ENCODE measurements around the gene CILP. TPM values are rescaled to one million over a fixed set of nuclear protein-coding genes. Genes with fewer than 3 reads are reported as not detected.

CILP gene, protein sequence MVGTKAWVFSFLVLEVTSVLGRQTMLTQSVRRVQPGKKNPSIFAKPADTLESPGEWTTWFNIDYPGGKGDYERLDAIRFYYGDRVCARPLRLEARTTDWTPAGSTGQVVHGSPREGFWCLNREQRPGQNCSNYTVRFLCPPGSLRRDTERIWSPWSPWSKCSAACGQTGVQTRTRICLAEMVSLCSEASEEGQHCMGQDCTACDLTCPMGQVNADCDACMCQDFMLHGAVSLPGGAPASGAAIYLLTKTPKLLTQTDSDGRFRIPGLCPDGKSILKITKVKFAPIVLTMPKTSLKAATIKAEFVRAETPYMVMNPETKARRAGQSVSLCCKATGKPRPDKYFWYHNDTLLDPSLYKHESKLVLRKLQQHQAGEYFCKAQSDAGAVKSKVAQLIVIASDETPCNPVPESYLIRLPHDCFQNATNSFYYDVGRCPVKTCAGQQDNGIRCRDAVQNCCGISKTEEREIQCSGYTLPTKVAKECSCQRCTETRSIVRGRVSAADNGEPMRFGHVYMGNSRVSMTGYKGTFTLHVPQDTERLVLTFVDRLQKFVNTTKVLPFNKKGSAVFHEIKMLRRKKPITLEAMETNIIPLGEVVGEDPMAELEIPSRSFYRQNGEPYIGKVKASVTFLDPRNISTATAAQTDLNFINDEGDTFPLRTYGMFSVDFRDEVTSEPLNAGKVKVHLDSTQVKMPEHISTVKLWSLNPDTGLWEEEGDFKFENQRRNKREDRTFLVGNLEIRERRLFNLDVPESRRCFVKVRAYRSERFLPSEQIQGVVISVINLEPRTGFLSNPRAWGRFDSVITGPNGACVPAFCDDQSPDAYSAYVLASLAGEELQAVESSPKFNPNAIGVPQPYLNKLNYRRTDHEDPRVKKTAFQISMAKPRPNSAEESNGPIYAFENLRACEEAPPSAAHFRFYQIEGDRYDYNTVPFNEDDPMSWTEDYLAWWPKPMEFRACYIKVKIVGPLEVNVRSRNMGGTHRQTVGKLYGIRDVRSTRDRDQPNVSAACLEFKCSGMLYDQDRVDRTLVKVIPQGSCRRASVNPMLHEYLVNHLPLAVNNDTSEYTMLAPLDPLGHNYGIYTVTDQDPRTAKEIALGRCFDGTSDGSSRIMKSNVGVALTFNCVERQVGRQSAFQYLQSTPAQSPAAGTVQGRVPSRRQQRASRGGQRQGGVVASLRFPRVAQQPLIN
- 10 to 100 TPM in 1 of 8 experiments, 1 to 10 TPM in 1, under 1 TPM in 6; 0.16 to 15.0 (median 0.39) TPM for total RNA-seq

DNA sequence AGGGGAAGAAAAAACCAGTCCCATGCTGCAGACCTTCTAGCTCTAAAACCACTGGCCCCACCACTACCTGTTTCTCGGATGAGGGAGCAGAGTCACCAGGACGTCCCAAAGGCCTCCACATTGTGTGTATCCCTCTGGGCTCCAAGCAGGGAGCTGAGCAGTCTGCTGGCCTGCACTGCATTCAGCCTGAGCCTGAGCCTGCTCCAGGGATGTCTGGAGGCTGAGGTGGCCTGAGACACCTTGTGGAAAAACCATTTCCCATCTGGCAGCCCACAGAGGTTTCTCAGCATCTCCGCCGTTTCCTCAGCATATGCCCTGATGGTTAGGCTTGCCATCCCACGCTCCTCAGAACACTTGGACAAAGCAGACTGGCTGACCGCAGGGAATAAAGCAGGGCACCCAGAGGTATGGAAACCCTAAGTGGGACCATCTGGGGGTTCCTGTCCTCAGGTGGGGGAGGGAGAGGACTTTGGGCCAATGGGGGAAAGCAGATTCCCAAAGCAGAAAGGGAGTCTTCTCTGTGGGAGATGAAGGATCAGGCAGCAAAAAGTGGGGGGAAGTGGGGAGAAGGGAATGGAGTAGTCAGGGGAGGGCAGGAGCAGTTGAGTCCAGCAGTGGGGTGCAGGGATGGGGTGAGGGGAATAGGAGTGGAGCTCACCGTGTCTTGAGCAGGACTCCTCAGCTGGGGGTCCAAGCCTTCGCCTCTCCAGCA lies at the start of gene CILP:
Gene CILP (minus strand): TSS at position 704 of the 712 bp plus-strand sequence. CDS start 1,718 bp downstream, outside the sequence.
- no peak for ATAC-seq (replicated peaks in 6 of 8)
- no peak within 1 kb of the TSS for H3K27ac ChIP-seq
- in situ Hi-C loops (cut with MboI; ENCODE audit: low pct_unique_long_range_greater_than_20kb in 2 of 9, low sequenced_read_pairs in 9 of 9, unreplicated experiment in 9 of 9), result no loop called here
- H3K4me3 ChIP-seq, result no peak within 1 kb of the TSS
- H3K4me1 ChIP-seq (replicated peaks in 1 of 2), result peaks cover 15 to 17% of the 10 kb centered on the region in 2 donors
- 49 to 100% (median 100%) methylated on average over 1 to 5 of the region's 8 CpGs; no CpG with 5 or more reads in 5 of the 10 experiments for WGBS, 10 experiments

DNA sequence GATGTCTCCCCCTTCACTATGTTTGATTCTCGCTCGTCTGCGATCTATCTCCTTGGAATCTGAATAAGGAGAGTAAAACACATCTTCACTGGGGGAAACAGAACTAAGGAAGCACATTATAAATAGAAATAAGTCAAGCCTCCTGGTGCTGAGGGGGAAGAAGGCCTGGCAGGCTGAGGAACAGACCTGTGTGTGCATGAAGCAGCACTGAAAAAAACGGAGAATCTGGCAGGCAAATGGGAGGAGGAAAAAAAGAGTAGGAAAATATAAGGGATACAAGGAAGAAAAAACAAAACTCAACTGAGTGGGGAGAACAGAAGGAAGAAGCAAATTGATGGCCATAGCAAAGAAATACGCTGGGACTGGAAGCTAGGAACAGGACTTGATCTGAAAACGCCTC lies 49.7 kb upstream of the CILP start:
- in situ Hi-C loops (cut with MboI; ENCODE audit: low pct_unique_long_range_greater_than_20kb in 2 of 9, low sequenced_read_pairs in 9 of 9, unreplicated experiment in 9 of 9), result loop anchor here in 1 of 9 experiments (10.0 kb wide), 1 partner anchor 66 kb away; no protein-coding TSS in a partner anchor
- WGBS, 10 experiments, result 70 to 100% (median 90%) methylated on average over 2 to 6 of the region's 6 CpGs; no CpG with 5 or more reads in 1 of the 10 experiments
- H3K4me1 ChIP-seq (replicated peaks in 1 of 2), result peaks cover 0 to 5% of the 10 kb centered on the region in 2 donors
- H3K4me3 ChIP-seq, result no peak overlapping the region
- ATAC-seq (replicated peaks in 6 of 8), result no peak
- no peak overlapping the region for H3K27ac ChIP-seq

DNA sequence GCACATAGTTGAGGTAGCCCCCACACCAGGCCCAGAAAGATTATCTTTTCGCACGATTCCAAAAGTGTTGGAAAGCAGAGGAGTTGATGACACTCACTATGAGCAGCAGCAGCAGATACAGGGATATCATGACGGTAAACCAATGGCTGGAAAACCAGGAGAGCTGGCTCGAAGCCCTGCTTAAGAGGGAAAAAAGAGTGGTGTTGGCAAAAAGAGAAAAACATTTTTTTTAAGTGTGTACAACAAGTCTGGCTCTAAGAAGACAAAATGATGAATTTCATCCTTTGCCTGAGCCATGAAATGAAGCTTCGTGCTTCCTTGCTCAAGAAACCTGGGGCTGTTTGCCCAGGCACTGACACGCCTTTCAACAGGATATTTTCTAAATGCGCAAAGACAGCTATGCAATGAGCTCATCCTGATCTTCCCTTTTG lies 48.1 kb upstream of the CILP start:
- ATAC-seq (replicated peaks in 6 of 8), result peak in 3 of 8 experiments; percentile 48 to 87 (median 70)
- H3K4me3 ChIP-seq, result no peak overlapping the region
- in situ Hi-C loops (cut with MboI; ENCODE audit: low pct_unique_long_range_greater_than_20kb in 2 of 9, low sequenced_read_pairs in 9 of 9, unreplicated experiment in 9 of 9), result no loop called here
- no peak overlapping the region for H3K27ac ChIP-seq
- 0 to 100% (median 70%) methylated on average over 1 to 6 of the region's 7 CpGs; no CpG with 5 or more reads in 1 of the 10 experiments for WGBS, 10 experiments
- peaks cover 6 to 19% of the 10 kb centered on the region in 2 donors for H3K4me1 ChIP-seq (replicated peaks in 1 of 2)

DNA sequence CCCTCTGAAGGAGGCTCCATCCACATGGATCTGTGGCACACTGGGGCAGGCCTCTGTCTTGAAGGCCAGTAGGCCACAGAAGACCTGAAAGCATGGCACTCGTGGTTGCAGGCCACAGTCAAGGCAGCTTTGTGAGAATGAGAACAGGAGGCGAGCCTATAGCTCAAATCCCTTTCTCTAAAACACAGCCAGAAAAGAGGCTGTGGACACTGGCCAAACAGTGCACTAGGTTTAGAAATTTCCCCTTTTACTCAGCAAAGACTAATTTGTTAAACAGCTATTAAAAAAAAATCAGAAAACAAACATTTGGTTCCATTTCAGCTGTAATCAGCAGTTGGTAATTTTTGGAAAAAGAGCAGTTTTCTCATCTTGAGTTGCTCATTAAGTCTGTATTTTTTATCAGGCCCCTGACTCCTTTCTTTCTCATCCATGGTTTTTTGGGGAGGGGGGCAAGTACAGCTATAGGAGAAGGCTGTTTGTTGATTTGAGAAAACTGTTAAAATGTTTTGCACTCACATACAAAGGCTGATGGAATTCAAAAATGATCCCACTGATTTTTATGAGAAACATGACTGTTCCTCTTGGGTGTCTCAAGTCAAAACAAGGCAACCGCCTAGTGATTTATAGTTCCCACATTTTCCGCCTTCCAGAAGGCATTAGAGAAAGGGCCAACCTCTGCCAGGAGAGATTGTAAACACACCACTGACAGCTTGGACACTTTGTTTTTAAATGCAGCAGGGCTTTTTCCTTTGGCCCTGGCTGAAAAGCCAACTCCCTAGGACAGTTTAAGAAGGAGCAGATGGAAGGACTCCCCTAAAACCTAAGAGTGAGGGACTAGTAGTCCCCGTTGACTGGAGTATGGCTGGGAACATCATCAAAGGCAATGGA lies 47.3 kb upstream of the CILP start:
- peak overlapping the region in 1 of 2 donors; percentile 47 for H3K27ac ChIP-seq
- no peak overlapping the region for H3K4me3 ChIP-seq
- peaks cover 6 to 22% of the 10 kb centered on the region in 2 donors for H3K4me1 ChIP-seq (replicated peaks in 1 of 2)
- ATAC-seq (replicated peaks in 6 of 8), result peak in 1 of 8 experiments; percentile 54
- WGBS, 10 experiments, result 7 to 82% (median 50%) methylated on average over 1 to 4 of the region's 5 CpGs; no CpG with 5 or more reads in 3 of the 10 experiments
- in situ Hi-C loops (cut with MboI; ENCODE audit: low pct_unique_long_range_greater_than_20kb in 2 of 9, low sequenced_read_pairs in 9 of 9, unreplicated experiment in 9 of 9), result no loop called here

DNA sequence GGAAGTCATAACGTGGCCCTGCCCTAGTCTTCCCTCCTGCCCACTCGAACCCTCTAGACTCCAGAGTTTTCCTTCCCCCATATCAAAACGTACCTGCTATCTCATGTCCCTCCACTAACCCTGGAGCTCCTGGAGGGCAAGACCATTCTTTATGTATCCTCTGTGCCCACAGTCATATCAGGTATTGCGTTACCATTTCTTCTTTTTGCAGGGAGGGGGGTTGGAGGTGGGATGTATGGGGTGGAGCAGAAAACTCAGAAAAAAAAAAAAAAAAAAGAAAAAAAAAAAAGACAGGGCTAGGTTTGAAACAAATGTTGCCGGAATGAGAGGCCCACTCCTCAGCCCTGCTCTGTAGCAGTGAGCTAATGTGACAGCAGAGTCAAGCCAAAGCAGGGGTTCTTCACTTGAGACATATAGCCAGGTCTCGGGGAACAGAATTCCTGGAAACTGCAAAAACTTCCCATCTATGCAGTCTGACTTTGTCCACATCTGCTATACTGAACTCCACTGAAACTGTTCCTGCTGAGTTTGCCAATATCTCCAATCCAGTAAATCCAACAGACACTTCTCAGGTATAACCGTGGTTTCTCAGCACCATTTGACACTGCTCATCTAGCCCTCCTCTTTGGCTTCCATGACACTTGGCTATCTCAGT lies 44.3 kb upstream of the CILP start:
- H3K4me3 ChIP-seq, result no peak overlapping the region
- peaks cover 6 to 22% of the 10 kb centered on the region in 2 donors for H3K4me1 ChIP-seq (replicated peaks in 1 of 2)
- 67 to 100% (median 95%) methylated on average over 1 to 5 of the region's 7 CpGs; no CpG with 5 or more reads in 2 of the 10 experiments for WGBS, 10 experiments
- ATAC-seq (replicated peaks in 6 of 8), result no peak
- H3K27ac ChIP-seq, result no peak overlapping the region
- in situ Hi-C loops (cut with MboI; ENCODE audit: low pct_unique_long_range_greater_than_20kb in 2 of 9, low sequenced_read_pairs in 9 of 9, unreplicated experiment in 9 of 9), result no loop called here

DNA sequence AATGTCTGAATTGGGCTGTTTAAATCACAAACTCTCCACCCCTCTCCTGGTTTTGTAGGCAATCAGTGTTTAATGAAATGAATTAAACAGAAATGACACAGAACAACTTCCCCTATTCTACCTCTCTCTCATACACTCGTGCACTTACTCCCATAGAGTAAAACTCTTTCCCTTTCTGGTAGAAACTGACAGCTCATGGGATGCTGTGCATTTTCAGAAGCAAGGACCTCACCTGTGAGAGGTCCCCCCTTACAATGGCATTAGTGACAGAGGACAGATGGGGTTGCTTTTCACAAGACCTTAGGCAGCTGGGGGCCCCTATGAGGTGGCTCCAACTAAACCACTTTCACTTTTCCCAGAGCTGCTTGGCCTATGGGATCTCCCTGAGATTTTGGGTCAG lies 43.5 kb upstream of the CILP start:
- Histone ChIP-seq H3K4me3 (no peak overlapping the region), H3K4me1 (replicated peaks in 1 of 2) (peaks cover 6 to 22% of the 10 kb centered on the region in 2 donors), H3K27ac (no peak overlapping the region)
- 40 to 100% (median 60%) methylated on average over 1 of the region's 1 CpG; no CpG with 5 or more reads in 5 of the 10 experiments for WGBS, 10 experiments
- ATAC-seq (replicated peaks in 6 of 8), result peak in 2 of 8 experiments; percentile 3 to 16
- in situ Hi-C loops (cut with MboI; ENCODE audit: low pct_unique_long_range_greater_than_20kb in 2 of 9, low sequenced_read_pairs in 9 of 9, unreplicated experiment in 9 of 9), result no loop called here

DNA sequence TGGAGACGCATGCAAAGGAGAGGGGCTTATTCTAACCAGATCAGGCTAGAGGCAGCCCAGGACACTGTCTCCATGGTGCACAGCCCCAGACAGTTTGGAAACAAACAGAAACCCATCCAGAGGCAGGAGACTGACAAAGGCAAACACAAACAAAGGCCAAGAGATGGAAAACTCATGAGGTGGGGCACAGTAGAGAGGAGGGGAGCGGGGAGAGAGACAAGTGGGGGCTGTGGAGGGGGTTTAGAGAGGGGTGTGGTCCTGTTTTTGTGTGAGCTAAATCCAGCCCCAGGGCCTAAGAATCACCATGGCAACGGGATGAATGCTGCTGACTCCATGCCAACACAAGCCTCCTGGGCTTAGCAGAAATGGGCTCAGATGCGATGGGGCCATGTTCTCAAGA lies 43.1 kb upstream of the CILP start:
- in situ Hi-C loops (cut with MboI; ENCODE audit: low pct_unique_long_range_greater_than_20kb in 2 of 9, low sequenced_read_pairs in 9 of 9, unreplicated experiment in 9 of 9), result no loop called here
- Histone ChIP-seq H3K4me1 (replicated peaks in 1 of 2) (peaks cover 6 to 26% of the 10 kb centered on the region in 2 donors), H3K4me3 (no peak overlapping the region), H3K27ac (peak overlapping the region in 1 of 2 donors; percentile 30)
- WGBS, 10 experiments, result 0 to 60% (median 33%) methylated on average over 1 of the region's 4 CpGs; no CpG with 5 or more reads in 7 of the 10 experiments
- peak; percentile 47 to 96 (median 86) for ATAC-seq (replicated peaks in 6 of 8)

DNA sequence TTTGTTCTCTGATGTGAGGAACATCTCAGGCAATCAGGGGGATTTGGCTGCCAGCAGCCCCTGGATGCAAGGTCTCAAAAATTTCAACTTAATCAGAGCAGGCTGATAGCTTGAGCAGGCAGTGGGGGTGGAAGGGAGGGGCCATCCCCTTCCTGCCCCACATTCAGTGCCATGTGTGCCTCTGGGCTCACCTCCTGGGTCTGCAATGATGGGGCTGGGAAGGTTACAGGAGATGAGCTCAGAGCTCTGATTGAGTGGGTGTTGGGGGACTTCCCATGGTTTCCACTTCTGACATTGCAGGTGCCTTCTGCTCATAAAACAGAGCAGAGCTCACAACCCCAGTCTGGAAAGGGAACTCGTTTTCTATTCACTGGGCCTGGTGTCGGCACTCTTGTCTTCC lies 38.4 kb upstream of the CILP start:
- 80 to 100% (median 90%) methylated on average over 1 of the region's 2 CpGs; no CpG with 5 or more reads in 6 of the 10 experiments for WGBS, 10 experiments

DNA sequence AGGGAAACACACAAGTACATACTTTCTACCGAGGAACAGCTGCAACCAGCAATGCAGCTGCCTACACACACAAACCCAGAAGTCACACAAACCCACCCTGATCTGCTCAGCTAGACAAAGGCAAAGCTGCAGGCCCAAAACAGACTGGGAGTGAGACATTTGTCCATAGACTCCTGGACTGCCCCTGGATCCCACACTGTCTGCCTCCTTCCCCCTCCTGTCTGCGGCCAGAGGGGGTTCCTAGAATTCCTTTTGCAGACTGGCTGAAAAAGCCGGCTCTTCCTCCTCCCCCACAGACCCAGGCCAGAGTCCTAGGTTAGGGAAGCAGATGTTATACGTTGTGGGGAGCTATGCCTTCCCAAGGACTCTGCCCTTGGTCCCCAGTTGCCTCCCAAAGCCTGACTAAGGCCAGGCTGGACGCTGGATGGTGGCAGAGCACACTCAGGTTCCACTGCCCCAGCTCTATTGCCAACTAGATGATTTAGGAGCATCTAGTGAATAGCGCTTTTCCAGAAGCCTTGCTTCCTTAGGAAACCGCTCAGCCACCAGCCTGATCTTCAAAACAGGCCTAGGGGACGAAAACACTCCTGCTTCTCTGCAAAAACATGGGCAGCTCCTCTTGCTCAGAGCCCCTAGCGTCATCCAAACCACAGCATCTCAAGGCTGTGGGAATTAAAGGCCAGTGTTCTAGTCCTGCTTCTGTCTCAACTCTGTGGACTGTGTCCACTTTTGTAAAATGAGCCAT lies 37.4 kb upstream of the CILP start:
- Histone ChIP-seq H3K27ac (peak overlapping the region in 1 of 2 donors; percentile 33), H3K4me1 (replicated peaks in 1 of 2) (peaks cover 5 to 29% of the 10 kb centered on the region in 2 donors), H3K4me3 (no peak overlapping the region)
- peak in 1 of 8 experiments; percentile 4 for ATAC-seq (replicated peaks in 6 of 8)
- 33 to 100% (median 66%) methylated on average over 1 to 4 of the region's 9 CpGs; no CpG with 5 or more reads in 3 of the 10 experiments for WGBS, 10 experiments
- in situ Hi-C loops (cut with MboI; ENCODE audit: low pct_unique_long_range_greater_than_20kb in 2 of 9, low sequenced_read_pairs in 9 of 9, unreplicated experiment in 9 of 9), result no loop called here

More for the DNA sequence above, 38.4 kb upstream of the CILP start:
- no peak for ATAC-seq (replicated peaks in 6 of 8)
- Histone ChIP-seq H3K27ac (no peak overlapping the region), H3K4me1 (replicated peaks in 1 of 2) (peaks cover 6 to 35% of the 10 kb centered on the region in 2 donors), H3K4me3 (no peak overlapping the region)
- in situ Hi-C loops (cut with MboI; ENCODE audit: low pct_unique_long_range_greater_than_20kb in 2 of 9, low sequenced_read_pairs in 9 of 9, unreplicated experiment in 9 of 9), result no loop called here

DNA sequence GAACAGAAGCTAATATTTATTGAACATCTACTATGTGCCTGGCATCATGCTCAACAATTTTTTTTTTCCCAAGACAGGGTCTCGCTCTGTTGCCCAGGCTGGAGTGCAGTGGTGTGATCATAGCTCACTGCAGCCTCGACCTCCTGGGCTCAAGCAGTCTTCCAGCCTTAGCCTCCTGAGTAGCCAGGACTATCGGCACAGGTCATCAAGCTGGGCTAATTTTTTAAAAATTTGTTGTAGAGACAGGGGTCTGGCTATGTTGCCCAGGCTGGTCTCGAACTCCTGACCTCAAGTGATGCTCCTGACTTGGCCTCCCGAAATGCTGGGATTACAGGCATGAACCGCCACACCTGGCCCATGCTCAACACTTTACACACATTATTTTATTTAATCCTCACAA lies 35.7 kb upstream of the CILP start:
- in situ Hi-C loops (cut with MboI; ENCODE audit: low pct_unique_long_range_greater_than_20kb in 2 of 9, low sequenced_read_pairs in 9 of 9, unreplicated experiment in 9 of 9), result no loop called here

More for the DNA sequence above, 35.7 kb upstream of the CILP start:
- H3K4me1 ChIP-seq (replicated peaks in 1 of 2), result peaks cover 5 to 29% of the 10 kb centered on the region in 2 donors
- H3K4me3 ChIP-seq, result no peak overlapping the region
- H3K27ac ChIP-seq, result no peak overlapping the region
- WGBS, 10 experiments, result 57 to 100% (median 83%) methylated on average over 1 to 5 of the region's 6 CpGs; no CpG with 5 or more reads in 3 of the 10 experiments
- no peak for ATAC-seq (replicated peaks in 6 of 8)
